HEK293 (cell line): ENCODE data around the gene STAB2.

Source experiments
- CTCF ChIA-PET: fragments of 350-600 bp; formaldehyde crosslinking; extraction: SDS; loops from one replicate; lab custom pipeline; 2021; ENCODE audit warnings: antibody characterized with exemption; lab: Yijun Ruan, JAX
- POLR2A ChIA-PET: fragments of 300-600 bp; formaldehyde crosslinking; extraction: SDS; loops from one replicate; lab custom pipeline; 2020; ENCODE audit warnings: antibody characterized with exemption, inconsistent platforms; lab: Yijun Ruan, JAX
- H3K27ac ChIP-seq: fragments of 200-500 bp; sonication (Bioruptor generic); 2 replicates; pipeline ENCODE4 v1.5.1; 2014; ENCODE audit warnings: low read depth, low read length, control low read depth, inconsistent platforms; ENCODE audit errors: extremely low read depth
- H3K36me3 ChIP-seq, 2 experiments: fragments of 200-500 bp in 1 of 2; sonication (Bioruptor generic) in 1 of 2; 1 replicate in 1 of 2; 2 replicates in 1 of 2; pipeline ENCODE4 v1.5.1; 2014 to 2017; ENCODE audit warnings: inconsistent platforms in 2 of 2, low read length in 2 of 2; ENCODE audit not compliant: control insufficient read depth in 2 of 2, insufficient read depth in 1 of 2
- H3K4me1 ChIP-seq: fragments of 200-500 bp; sonication (Bioruptor generic); 2 replicates; pipeline ENCODE4 v1.5.1; 2014; ENCODE audit warnings: mild to moderate bottlenecking, low read length, inconsistent platforms; ENCODE audit not compliant: control insufficient read depth, insufficient read depth
- H3K4me3 ChIP-seq: 2 replicates; pipeline ENCODE4 v1.5.1; 2011; ENCODE audit warnings: low read depth, mild to moderate bottlenecking, control low read depth, low read length, moderate library complexity
- H3K9me3 ChIP-seq: fragments of 200-500 bp; sonication (Bioruptor generic); 2 replicates; pipeline ENCODE4 v1.5.1; 2014; ENCODE audit warnings: low read depth, low read length, inconsistent platforms; ENCODE audit not compliant: control insufficient read depth, insufficient read depth
- GFI1B ChIP-seq: fragments of 450-650 bp; formaldehyde crosslinking; IDR thresholded peaks from 2 replicates; pipeline ENCODE4 v1.5.1; 2016; ENCODE audit warnings: missing biosample characterization, missing genetic modification characterization
- HOXA7 ChIP-seq: sonication (generic); formaldehyde crosslinking; IDR thresholded peaks from 2 replicates; pipeline ENCODE4 v1.8.1; 2022; ENCODE audit warnings: missing genetic modification reagents, borderline replicate concordance
- KLF7 ChIP-seq: fragments of 450-650 bp; formaldehyde crosslinking; IDR thresholded peaks from 2 replicates; pipeline ENCODE4 v1.5.1; 2016; ENCODE audit warnings: missing biosample characterization, missing genetic modification characterization, borderline replicate concordance
- SCRT1 ChIP-seq: fragments of 450-650 bp; formaldehyde crosslinking; IDR thresholded peaks from 2 replicates; pipeline ENCODE4 v1.5.1; 2016; ENCODE audit warnings: missing biosample characterization, missing genetic modification characterization, borderline replicate concordance
- YY1 ChIP-seq: fragments of 450-650 bp; formaldehyde crosslinking; IDR thresholded peaks from 2 replicates; pipeline ENCODE4 v1.5.1; 2018; ENCODE audit warnings: missing biosample characterization, missing genetic modification characterization
- ZNF138 ChIP-seq: fragments of 450-650 bp; formaldehyde crosslinking; IDR thresholded peaks from 2 replicates; pipeline ENCODE4 v1.5.1; 2016; ENCODE audit warnings: missing biosample characterization, missing genetic modification characterization, borderline replicate concordance
- ZNF214 ChIP-seq: fragments of 450-650 bp; formaldehyde crosslinking; IDR thresholded peaks from 2 replicates; pipeline ENCODE4 v1.5.1; 2017; ENCODE audit warnings: missing biosample characterization, mild to moderate bottlenecking, missing genetic modification characterization, borderline replicate concordance
- ZNF223 ChIP-seq: fragments of 450-650 bp; formaldehyde crosslinking; IDR thresholded peaks from 2 replicates; pipeline ENCODE4 v1.5.1; 2016; ENCODE audit warnings: missing biosample characterization, missing genetic modification characterization
- ZNF311 ChIP-seq: fragments of 450-650 bp; formaldehyde crosslinking; IDR thresholded peaks from 2 replicates; pipeline ENCODE4 v1.5.1; 2017; ENCODE audit warnings: missing biosample characterization, missing genetic modification characterization, borderline replicate concordance
- ZNF324 ChIP-seq: fragments of 450-650 bp; formaldehyde crosslinking; IDR thresholded peaks from 2 replicates; pipeline ENCODE4 v1.5.1; 2016; ENCODE audit warnings: missing biosample characterization, missing genetic modification characterization
- ZNF549 ChIP-seq: fragments of 450-650 bp; IDR thresholded peaks from 2 replicates; pipeline ENCODE4 v1.5.1; 2018; ENCODE audit warnings: missing biosample characterization, missing genetic modification characterization, mild to moderate bottlenecking, inconsistent platforms, moderate library complexity
- ZSCAN30 ChIP-seq: fragments of 450-650 bp; IDR thresholded peaks from 2 replicates; pipeline ENCODE4 v1.5.1; 2018; ENCODE audit warnings: missing biosample characterization, mild to moderate bottlenecking, missing genetic modification characterization, moderate library complexity
- TF ChIP-seq, protein P1 (sequence below): fragments of 450-650 bp; formaldehyde crosslinking; conservative IDR thresholded peaks from 2 replicates; pipeline ENCODE4 v1.5.1; 2016; ENCODE audit warnings: low read depth, missing biosample characterization, missing genetic modification characterization
- TF ChIP-seq, protein P2 (sequence below): fragments of 450-650 bp; formaldehyde crosslinking; IDR thresholded peaks from 2 replicates; pipeline ENCODE4 v1.5.1; 2016; ENCODE audit warnings: missing biosample characterization, missing genetic modification characterization
- TF ChIP-seq, protein P3 (sequence below): fragments of 450-650 bp; formaldehyde crosslinking; IDR thresholded peaks from 2 replicates; pipeline ENCODE4 v1.5.1; 2016; ENCODE audit warnings: missing biosample characterization, missing genetic modification characterization, borderline replicate concordance
- TF ChIP-seq, protein P4 (sequence below): fragments of 450-650 bp; formaldehyde crosslinking; IDR thresholded peaks from 2 replicates; pipeline ENCODE4 v1.5.1; 2016; ENCODE audit warnings: missing biosample characterization, missing genetic modification characterization
- TF ChIP-seq, protein P5 (sequence below): fragments of 450-650 bp; formaldehyde crosslinking; IDR thresholded peaks from 2 replicates; pipeline ENCODE4 v1.5.1; 2016; ENCODE audit warnings: missing biosample characterization, missing genetic modification characterization
- TF ChIP-seq, protein P6 (sequence below): fragments of 450-650 bp; formaldehyde crosslinking; IDR thresholded peaks from 2 replicates; pipeline ENCODE4 v1.5.1; 2016; ENCODE audit warnings: missing biosample characterization, missing genetic modification characterization

The STAB2 gene

DNA sequence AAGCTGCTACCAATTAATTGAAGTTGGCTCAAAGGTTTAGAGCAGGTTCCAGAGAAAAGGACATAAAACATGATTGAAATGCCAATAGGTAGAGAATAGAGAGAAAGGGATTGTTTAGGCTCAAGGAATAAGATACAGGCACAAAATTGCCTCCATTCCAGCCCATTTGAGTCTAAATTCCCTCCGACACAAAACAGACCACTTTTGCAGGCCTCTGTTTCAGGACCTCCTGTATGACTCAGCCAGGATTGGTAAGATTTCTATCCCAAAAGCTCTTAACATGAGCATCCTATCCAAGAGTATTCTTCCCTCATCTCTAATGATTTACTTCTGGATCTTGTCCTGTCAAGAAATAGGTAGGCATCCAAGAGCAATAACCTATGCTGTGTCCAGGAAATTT lies 123.5 kb downstream of the STAB2 start (continued):
- TF ChIP-seq, protein P1, sequence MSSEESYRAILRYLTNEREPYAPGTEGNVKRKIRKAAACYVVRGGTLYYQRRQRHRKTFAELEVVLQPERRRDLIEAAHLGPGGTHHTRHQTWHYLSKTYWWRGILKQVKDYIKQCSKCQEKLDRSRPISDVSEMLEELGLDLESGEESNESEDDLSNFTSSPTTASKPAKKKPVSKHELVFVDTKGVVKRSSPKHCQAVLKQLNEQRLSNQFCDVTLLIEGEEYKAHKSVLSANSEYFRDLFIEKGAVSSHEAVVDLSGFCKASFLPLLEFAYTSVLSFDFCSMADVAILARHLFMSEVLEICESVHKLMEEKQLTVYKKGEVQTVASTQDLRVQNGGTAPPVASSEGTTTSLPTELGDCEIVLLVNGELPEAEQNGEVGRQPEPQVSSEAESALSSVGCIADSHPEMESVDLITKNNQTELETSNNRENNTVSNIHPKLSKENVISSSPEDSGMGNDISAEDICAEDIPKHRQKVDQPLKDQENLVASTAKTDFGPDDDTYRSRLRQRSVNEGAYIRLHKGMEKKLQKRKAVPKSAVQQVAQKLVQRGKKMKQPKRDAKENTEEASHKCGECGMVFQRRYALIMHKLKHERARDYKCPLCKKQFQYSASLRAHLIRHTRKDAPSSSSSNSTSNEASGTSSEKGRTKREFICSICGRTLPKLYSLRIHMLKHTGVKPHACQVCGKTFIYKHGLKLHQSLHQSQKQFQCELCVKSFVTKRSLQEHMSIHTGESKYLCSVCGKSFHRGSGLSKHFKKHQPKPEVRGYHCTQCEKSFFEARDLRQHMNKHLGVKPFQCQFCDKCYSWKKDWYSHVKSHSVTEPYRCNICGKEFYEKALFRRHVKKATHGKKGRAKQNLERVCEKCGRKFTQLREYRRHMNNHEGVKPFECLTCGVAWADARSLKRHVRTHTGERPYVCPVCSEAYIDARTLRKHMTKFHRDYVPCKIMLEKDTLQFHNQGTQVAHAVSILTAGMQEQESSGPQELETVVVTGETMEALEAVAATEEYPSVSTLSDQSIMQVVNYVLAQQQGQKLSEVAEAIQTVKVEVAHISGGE (tag by site-specific recombination): no peak
- no peak for TF ChIP-seq HOXA7 (CRISPR knock-in tag)
- no peak for TF ChIP-seq ZSCAN30 (tag by site-specific recombination)
- no peak for TF ChIP-seq YY1

DNA sequence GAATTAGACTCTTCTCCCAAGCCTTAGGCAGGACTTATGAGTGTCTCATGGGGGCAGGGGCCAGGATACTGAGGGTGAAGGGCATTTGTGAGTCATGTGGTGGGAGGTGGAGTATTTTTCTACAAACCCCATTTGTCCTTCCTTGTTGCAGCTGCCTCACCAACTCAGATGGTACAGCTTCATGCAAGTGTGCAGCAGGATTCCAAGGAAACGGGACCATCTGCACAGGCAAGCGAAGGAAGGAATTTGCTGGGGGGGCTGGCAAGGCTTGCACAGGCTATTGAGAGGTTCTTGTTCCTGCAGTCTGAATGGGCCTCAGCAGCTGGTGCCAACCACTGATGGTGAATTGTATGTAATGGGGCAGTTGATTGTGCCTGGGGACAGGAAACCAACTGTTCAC lies 125.1 kb downstream of the STAB2 start:
- H3K9me3 ChIP-seq: no peaks in the 10 kb centered on the region
- POLR2A ChIA-PET: no interaction called here

More for the DNA sequence above, 125.1 kb downstream of the STAB2 start:
- CTCF ChIA-PET: no interaction called here
- Histone ChIP-seq H3K27ac (no peak overlapping the region), H3K4me3 (no peak overlapping the region), H3K36me3 (no peaks in the 10 kb centered on the region), H3K4me1 (no peaks in the 10 kb centered on the region)
- TF ChIP-seq GFI1B (tag by site-specific recombination) (no peak), ZNF223 (tag by site-specific recombination) (no peak), SCRT1 (tag by site-specific recombination) (no peak), ZNF214 (no peak), ZNF324 (tag by site-specific recombination) (no peak), KLF7 (no peak), ZSCAN30 (tag by site-specific recombination) (no peak), ZNF138 (tag by site-specific recombination) (no peak), ZNF311 (tag by site-specific recombination) (no peak), ZNF549 (tag by site-specific recombination) (no peak)
- TF ChIP-seq, protein P2, sequence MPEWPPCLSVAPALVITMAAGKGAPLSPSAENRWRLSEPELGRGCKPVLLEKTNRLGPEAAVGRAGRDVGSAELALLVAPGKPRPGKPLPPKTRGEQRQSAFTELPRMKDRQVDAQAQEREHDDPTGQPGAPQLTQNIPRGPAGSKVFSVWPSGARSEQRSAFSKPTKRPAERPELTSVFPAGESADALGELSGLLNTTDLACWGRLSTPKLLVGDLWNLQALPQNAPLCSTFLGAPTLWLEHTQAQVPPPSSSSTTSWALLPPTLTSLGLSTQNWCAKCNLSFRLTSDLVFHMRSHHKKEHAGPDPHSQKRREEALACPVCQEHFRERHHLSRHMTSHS (tag by site-specific recombination): no peak
- TF ChIP-seq, protein P3, sequence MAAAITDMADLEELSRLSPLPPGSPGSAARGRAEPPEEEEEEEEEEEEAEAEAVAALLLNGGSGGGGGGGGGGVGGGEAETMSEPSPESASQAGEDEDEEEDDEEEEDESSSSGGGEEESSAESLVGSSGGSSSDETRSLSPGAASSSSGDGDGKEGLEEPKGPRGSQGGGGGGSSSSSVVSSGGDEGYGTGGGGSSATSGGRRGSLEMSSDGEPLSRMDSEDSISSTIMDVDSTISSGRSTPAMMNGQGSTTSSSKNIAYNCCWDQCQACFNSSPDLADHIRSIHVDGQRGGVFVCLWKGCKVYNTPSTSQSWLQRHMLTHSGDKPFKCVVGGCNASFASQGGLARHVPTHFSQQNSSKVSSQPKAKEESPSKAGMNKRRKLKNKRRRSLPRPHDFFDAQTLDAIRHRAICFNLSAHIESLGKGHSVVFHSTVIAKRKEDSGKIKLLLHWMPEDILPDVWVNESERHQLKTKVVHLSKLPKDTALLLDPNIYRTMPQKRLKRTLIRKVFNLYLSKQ (tag by site-specific recombination): no peak
- TF ChIP-seq, protein P4, sequence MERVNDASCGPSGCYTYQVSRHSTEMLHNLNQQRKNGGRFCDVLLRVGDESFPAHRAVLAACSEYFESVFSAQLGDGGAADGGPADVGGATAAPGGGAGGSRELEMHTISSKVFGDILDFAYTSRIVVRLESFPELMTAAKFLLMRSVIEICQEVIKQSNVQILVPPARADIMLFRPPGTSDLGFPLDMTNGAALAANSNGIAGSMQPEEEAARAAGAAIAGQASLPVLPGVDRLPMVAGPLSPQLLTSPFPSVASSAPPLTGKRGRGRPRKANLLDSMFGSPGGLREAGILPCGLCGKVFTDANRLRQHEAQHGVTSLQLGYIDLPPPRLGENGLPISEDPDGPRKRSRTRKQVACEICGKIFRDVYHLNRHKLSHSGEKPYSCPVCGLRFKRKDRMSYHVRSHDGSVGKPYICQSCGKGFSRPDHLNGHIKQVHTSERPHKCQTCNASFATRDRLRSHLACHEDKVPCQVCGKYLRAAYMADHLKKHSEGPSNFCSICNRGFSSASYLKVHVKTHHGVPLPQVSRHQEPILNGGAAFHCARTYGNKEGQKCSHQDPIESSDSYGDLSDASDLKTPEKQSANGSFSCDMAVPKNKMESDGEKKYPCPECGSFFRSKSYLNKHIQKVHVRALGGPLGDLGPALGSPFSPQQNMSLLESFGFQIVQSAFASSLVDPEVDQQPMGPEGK (tag by site-specific recombination): no peak
- TF ChIP-seq, protein P5, sequence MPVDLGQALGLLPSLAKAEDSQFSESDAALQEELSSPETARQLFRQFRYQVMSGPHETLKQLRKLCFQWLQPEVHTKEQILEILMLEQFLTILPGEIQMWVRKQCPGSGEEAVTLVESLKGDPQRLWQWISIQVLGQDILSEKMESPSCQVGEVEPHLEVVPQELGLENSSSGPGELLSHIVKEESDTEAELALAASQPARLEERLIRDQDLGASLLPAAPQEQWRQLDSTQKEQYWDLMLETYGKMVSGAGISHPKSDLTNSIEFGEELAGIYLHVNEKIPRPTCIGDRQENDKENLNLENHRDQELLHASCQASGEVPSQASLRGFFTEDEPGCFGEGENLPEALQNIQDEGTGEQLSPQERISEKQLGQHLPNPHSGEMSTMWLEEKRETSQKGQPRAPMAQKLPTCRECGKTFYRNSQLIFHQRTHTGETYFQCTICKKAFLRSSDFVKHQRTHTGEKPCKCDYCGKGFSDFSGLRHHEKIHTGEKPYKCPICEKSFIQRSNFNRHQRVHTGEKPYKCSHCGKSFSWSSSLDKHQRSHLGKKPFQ (tag by site-specific recombination): no peak
- TF ChIP-seq, protein P6, sequence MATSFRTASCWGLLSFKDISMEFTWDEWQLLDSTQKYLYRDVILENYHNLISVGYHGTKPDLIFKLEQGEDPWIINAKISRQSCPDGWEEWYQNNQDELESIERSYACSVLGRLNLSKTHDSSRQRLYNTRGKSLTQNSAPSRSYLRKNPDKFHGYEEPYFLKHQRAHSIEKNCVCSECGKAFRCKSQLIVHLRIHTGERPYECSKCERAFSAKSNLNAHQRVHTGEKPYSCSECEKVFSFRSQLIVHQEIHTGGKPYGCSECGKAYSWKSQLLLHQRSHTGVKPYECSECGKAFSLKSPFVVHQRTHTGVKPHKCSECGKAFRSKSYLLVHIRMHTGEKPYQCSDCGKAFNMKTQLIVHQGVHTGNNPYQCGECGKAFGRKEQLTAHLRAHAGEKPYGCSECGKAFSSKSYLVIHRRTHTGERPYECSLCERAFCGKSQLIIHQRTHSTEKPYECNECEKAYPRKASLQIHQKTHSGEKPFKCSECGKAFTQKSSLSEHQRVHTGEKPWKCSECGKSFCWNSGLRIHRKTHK (tag by site-specific recombination): no peak
